ENCODE data around the gene ZSWIM6.

GRCh38 chr5:61370506-61370905 lies 38.4 kb downstream of the ZSWIM6 start:
- TF ChIP-seq CTCF (IDR thresholded peaks at IDR 0.05) (no peak), ZFX (IDR thresholded peaks at IDR 0.05; ENCODE audit: borderline replicate concordance) (no peak)

Data from 22Rv1 (cell line).